ENCODE measurements around the gene PRAMEF20. TPM values are rescaled to one million over a fixed set of nuclear protein-coding genes. Genes with fewer than 3 reads are reported as not detected.

Gene PRAMEF20
- total and polyA plus RNA-seq, 2 of the 4 experiments (the other 2 are of a cell fraction): not detected

DNA sequence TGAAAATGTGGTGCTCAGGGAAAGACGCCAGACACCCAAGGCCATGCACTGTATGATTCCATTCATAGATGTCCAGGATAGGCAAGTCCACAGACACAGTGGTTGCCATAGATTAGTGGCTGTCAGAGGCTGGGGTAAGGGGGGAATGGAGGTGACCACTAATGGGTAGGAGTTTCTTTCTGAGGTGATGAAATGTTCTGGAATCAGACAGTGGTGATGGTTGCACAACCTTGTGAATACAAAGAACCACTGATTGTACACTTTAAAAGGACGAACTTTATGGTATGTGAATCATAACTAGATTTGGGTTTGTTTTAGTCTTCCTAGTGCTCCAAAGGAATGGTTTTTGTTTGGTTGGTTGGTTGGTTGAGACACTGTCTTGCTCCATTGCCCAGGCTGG lies 51.7 kb downstream of the PRAMEF20 start:
- Histone ChIP-seq H2BK15ac (ENCODE audit: low read depth, low read length) (no peak overlapping the region), H3K4ac (ENCODE audit: low read depth, low read length) (no peak overlapping the region), H3K4me1 (ENCODE audit: control insufficient read depth, insufficient read depth, low read length) (no peaks in the 10 kb centered on the region), H2AK5ac (ENCODE audit: low read depth, low read length) (no peak overlapping the region), H3K18ac (ENCODE audit: low read depth, low read length) (no peak overlapping the region), H3K23ac (ENCODE audit: low read depth, low read length) (no peak overlapping the region), H3K9ac (ENCODE audit: low read depth, low read length) (no peak overlapping the region), H3K27ac (ENCODE audit: insufficient read depth, low read length) (no peak overlapping the region), H3K9me1 (ENCODE audit: insufficient read depth, low read length) (no peaks in the 10 kb centered on the region), H3K79me1 (ENCODE audit: low read depth in 1 of 2, low read length in 2 of 2) (no peaks in the 10 kb centered on the region), H4K8ac (ENCODE audit: low read depth in 2 of 2, low read length in 2 of 2) (no peak overlapping the region), H3K4me3 (ENCODE audit: insufficient read depth, low read depth, low read length) (no peak overlapping the region), H3K14ac (replicated peaks; ENCODE audit: low read depth, low read length) (no peak overlapping the region), H2AK9ac (replicated peaks; ENCODE audit: low read depth, low read length, poor library complexity) (no peak overlapping the region), H2BK5ac (ENCODE audit: low read depth, low read length, poor library complexity, severe bottlenecking) (no peak overlapping the region), H3K27me3 (ENCODE audit: control insufficient read depth, insufficient read depth, low read length) (no peaks in the 10 kb centered on the region), H3K56ac (ENCODE audit: extremely low read depth, insufficient read depth, low read length) (no peak overlapping the region), H2AFZ (replicated peaks; ENCODE audit: low read length, poor library complexity) (no peak overlapping the region), H3K36me3 (ENCODE audit: control insufficient read depth, insufficient read depth, low read length) (no peaks in the 10 kb centered on the region), H4K5ac (ENCODE audit: low read depth, low read length) (no peak overlapping the region), H2BK20ac (ENCODE audit: low read depth, low read length) (no peak overlapping the region), H2BK120ac (ENCODE audit: low read depth, low read length) (no peak overlapping the region), H4K91ac (ENCODE audit: insufficient read depth, low read depth, low read length) (no peak overlapping the region), H3K9me3 (ENCODE audit: control insufficient read depth, insufficient read depth, low read length) (peaks cover 35% of the 10 kb centered on the region), H4K20me1 (ENCODE audit: insufficient read depth, low read length) (no peaks in the 10 kb centered on the region), H3K4me2 (ENCODE audit: low read depth, low read length) (no peak overlapping the region)
- ChIA-PET CTCF (no interaction called here), POLR2A (ENCODE audit: unreplicated experiment) (no interaction called here)
- 17% methylated on average over 1 of the region's 2 CpGs; no CpG with 5 or more reads in 1 of the 2 experiments for WGBS, 2 experiments (ENCODE audit: extremely low coverage in 2 of 2, insufficient read length in 1 of 2)
- DNase-seq (no peak), ATAC-seq (ENCODE audit: low read depth) (no peak)
- intact Hi-C loops (cut with micrococcal nuclease) (no loop called here), dilution Hi-C loops (cut with HindIII; ENCODE audit: low sequenced_read_pairs, unreplicated experiment) (no loop called here), in situ Hi-C loops (cut with MboI; ENCODE audit: low sequenced_read_pairs) (no loop called here)
- no TSS peak for BruUV-seq (replicated peaks)
- TF ChIP-seq RAD21 (IDR thresholded peaks at IDR 0.05; ENCODE audit: low read length) (no peak), CEBPB (IDR thresholded peaks at IDR 0.05; ENCODE audit: low read depth, low read length) (no peak), MAFK (IDR thresholded peaks at IDR 0.05; ENCODE audit: low read depth, low read length) (no peak)

All from IMR-90 (cell line).